ENCODE data around the gene FOXP2.

The FOXP2 gene

GRCh38 chr7:114653364-114654088 lies 238.9 kb downstream of the FOXP2 start (continued):
- TF ChIP-seq TSHZ1 (tag by site-specific recombination; IDR thresholded peaks at IDR 0.05; ENCODE audit: borderline replicate concordance) = 0 out of 2 replicates have a peak, but pooled peaks have one; percentile 34
- no peak for TF ChIP-seq ZNF792 (tag by site-specific recombination; IDR thresholded peaks at IDR 0.05)
- peak; percentile 53; the same call in 1 of the 2 replicates for TF ChIP-seq YY1 (tag by site-specific recombination; IDR thresholded peaks at IDR 0.05)
- TF ChIP-seq ZNF211 (tag by site-specific recombination; IDR thresholded peaks at IDR 0.05; ENCODE audit: low read depth) = no peak
- TF ChIP-seq ZBTB17 (tag by site-specific recombination; IDR thresholded peaks at IDR 0.05) = peak; percentile 84
- TF ChIP-seq ZNF639 (tag by site-specific recombination; IDR thresholded peaks at IDR 0.05) = peak; percentile 63
- TF ChIP-seq ZNF449 (tag by site-specific recombination; IDR thresholded peaks at IDR 0.05) = peak; percentile 51; the same call in 1 of the 2 replicates
- peak; percentile 88 for TF ChIP-seq GLIS2 (tag by site-specific recombination; IDR thresholded peaks at IDR 0.05)
- no peak; the same call in 1 of the 2 replicates for TF ChIP-seq ZNF146 (tag by site-specific recombination; IDR thresholded peaks at IDR 0.05)
- peak; percentile 86 for TF ChIP-seq ZNF610 (tag by site-specific recombination; IDR thresholded peaks at IDR 0.05; ENCODE audit: borderline replicate concordance)
- TF ChIP-seq KLF10 (tag by site-specific recombination; IDR thresholded peaks at IDR 0.05) = peak; percentile 82
- peak; percentile 67 for TF ChIP-seq ZBTB8A (tag by site-specific recombination; IDR thresholded peaks at IDR 0.05)
- TF ChIP-seq ZNF645 (tag by site-specific recombination; IDR thresholded peaks at IDR 0.05) = peak; percentile 89
- TF ChIP-seq SP3 (tag by site-specific recombination; IDR thresholded peaks at IDR 0.05) = no peak
- peak; percentile 73 for TF ChIP-seq ZNF423 (tag by site-specific recombination; IDR thresholded peaks at IDR 0.05)
- TF ChIP-seq ZNF148 (tag by site-specific recombination; IDR thresholded peaks at IDR 0.05; ENCODE audit: borderline replicate concordance) = no peak
- peak; percentile 64 for TF ChIP-seq ZNF513 (tag by site-specific recombination; IDR thresholded peaks at IDR 0.05)
- peak; percentile 89 for TF ChIP-seq ZNF580 (tag by site-specific recombination; IDR thresholded peaks at IDR 0.05)
- 0 out of 2 replicates have a peak, but pooled peaks have one; percentile 21 for TF ChIP-seq ZNF223 (tag by site-specific recombination; IDR thresholded peaks at IDR 0.05)
- peak; percentile 86 for TF ChIP-seq HIC1 (tag by site-specific recombination; IDR thresholded peaks at IDR 0.05)
- TF ChIP-seq ZNF121 (tag by site-specific recombination; IDR thresholded peaks at IDR 0.05) = peak; percentile 47; the same call in 1 of the 2 replicates
- no peak for TF ChIP-seq KLF17 (tag by site-specific recombination; IDR thresholded peaks at IDR 0.05)
- TF ChIP-seq MZF1 (tag by site-specific recombination; IDR thresholded peaks at IDR 0.05; ENCODE audit: borderline replicate concordance) = peak; percentile 73; the same call in 1 of the 2 replicates

All from HEK293 (cell line).